ENCODE measurements around the gene B3GAT1.
"Not testable (repeated sequence)": the region's sequence is repeated elsewhere in the genome, so short reads cannot be mapped to it uniquely, and the experiment has no call there.

The B3GAT1 gene

GRCh38 chr11:134350381-134350780 is 61.7 kb downstream of the B3GAT1 start:
- DNase-seq = no peak

GRCh38 chr11:134349802-134350355 is 62.2 kb downstream of the B3GAT1 start:
- no peak for DNase-seq

GRCh38 chr11:134349109-134349801 is 62.8 kb downstream of the B3GAT1 start:
- DNase-seq = no peak

- no peak for DNase-seq
These were observed 64.6 kb downstream of the B3GAT1 start for GRCh38 chr11:134347441-134347840.

GRCh38 chr11:134346976-134347350 is 65.1 kb downstream of the B3GAT1 start:
- no peak for DNase-seq

GRCh38 chr11:134346101-134346975 is 65.7 kb downstream of the B3GAT1 start:
- DNase-seq = no peak

GRCh38 chr11:134345237-134345550 is 66.8 kb downstream of the B3GAT1 start:
- no peak for DNase-seq

GRCh38 chr11:134344497-134345236 is 67.4 kb downstream of the B3GAT1 start:
- not testable (repeated sequence) for DNase-seq

- no peak for DNase-seq
These were observed 68.4 kb downstream of the B3GAT1 start for GRCh38 chr11:134343646-134344045.

GRCh38 chr11:134342572-134343340 is 69.3 kb downstream of the B3GAT1 start:
- DNase-seq = no peak

- DNase-seq = no peak
These were observed 70.1 kb downstream of the B3GAT1 start for GRCh38 chr11:134341805-134342571.

- DNase-seq = no peak
These were observed 71.6 kb downstream of the B3GAT1 start for GRCh38 chr11:134340354-134340964.

GRCh38 chr11:134339756-134340155 is 72.3 kb downstream of the B3GAT1 start:
- no peak for DNase-seq

GRCh38 chr11:134338654-134339053 is 73.4 kb downstream of the B3GAT1 start:
- no peak for DNase-seq

- no peak for DNase-seq
These were observed 74.0 kb downstream of the B3GAT1 start for GRCh38 chr11:134338068-134338467.

- no peak for DNase-seq
These were observed 75.0 kb downstream of the B3GAT1 start for GRCh38 chr11:134337051-134337450.

GRCh38 chr11:134334796-134335571 is 77.1 kb downstream of the B3GAT1 start:
- no peak for DNase-seq

- no peak for DNase-seq
These were observed 78.1 kb downstream of the B3GAT1 start for GRCh38 chr11:134333946-134334345.

GRCh38 chr11:134333312-134333711 is 78.7 kb downstream of the B3GAT1 start:
- DNase-seq = no peak

- no peak for DNase-seq
These were observed 79.3 kb downstream of the B3GAT1 start for GRCh38 chr11:134332782-134333181.
